Measurements from ENCODE around the gene SEMA6A. TPM values are rescaled to one million over a fixed set of nuclear protein-coding genes. Genes with fewer than 3 reads are reported as not detected.

The SEMA6A gene
- polyA plus RNA-seq, 1 donor (not counting 4 experiments of a cell fraction or from before 2014, with no cell fraction given), result 0.68 TPM

DNA sequence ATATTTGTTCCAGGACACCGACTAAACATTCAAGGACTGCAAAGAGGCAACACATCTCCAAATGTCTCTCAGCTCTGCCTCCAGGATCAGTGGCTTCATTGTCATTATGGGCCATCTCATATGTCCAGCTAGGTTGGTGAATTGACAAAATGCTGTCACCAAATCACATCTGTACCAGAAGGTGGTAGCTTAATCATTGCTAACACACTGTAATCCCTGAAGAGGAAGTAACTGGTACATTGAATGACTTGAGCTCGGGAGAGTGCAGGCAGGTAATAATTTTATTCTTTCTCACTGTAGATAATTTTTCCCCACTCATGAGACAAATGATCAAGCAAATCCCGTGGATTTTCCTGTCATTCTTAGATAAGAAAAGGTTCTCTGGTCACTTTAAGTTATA lies 169.8 kb downstream of the SEMA6A start:
- TF ChIP-seq EZH2 (IDR thresholded peaks at IDR 0.05; ENCODE audit: low read length) (no peak), CTCF (optimal IDR thresholded peaks at IDR 0.05 in 1 of 3, IDR thresholded peaks at IDR 0.05 in 1 of 3, conservative IDR thresholded peaks at IDR 0.05 in 1 of 3; ENCODE audit: extremely low read depth in 1 of 3, insufficient read depth in 2 of 3, low read length in 3 of 3) (no peak)
- no peaks in the 10 kb centered on the region for H4K20me1 ChIP-seq (ENCODE audit: control insufficient read depth, extremely low read depth, insufficient read depth, low read length)
- FAIRE-seq, result no peak
- dilution Hi-C loops (cut with MboI; ENCODE audit: extremely low pct_ligation_motif_present, low sequenced_read_pairs), result no loop called here
- H3K9me1 ChIP-seq (ENCODE audit: control insufficient read depth, extremely low read depth, insufficient read depth, low read length), result no peaks in the 10 kb centered on the region
- H3K27me3 ChIP-seq (ENCODE audit: control insufficient read depth, extremely low read depth, insufficient read depth, low read length), result no peaks in the 10 kb centered on the region
- no peaks in the 10 kb centered on the region for H3K36me3 ChIP-seq (ENCODE audit: control insufficient read depth in 2 of 2, extremely low read depth in 1 of 2, insufficient read depth in 2 of 2, low read length in 2 of 2)
- no peaks in the 10 kb centered on the region for H3K79me2 ChIP-seq (ENCODE audit: control insufficient read depth, insufficient read depth, low read length)
- no peak overlapping the region for H3K27ac ChIP-seq (ENCODE audit: control insufficient read depth, insufficient read depth, low read length)
- H3K9me3 ChIP-seq (ENCODE audit: control insufficient read depth, low read depth, low read length), result no peaks in the 10 kb centered on the region
- no peak overlapping the region for H3K4me2 ChIP-seq (ENCODE audit: control insufficient read depth, extremely low read depth, insufficient read depth, low read depth, low read length)
- no peaks in the 10 kb centered on the region for H3K4me1 ChIP-seq (ENCODE audit: control insufficient read depth, extremely low read depth, insufficient read depth, low read length)
- no peak for DNase-seq (ENCODE audit: low read depth, low spot score)
- no peak overlapping the region for H3K4me3 ChIP-seq (ENCODE audit: control insufficient read depth in 2 of 3, extremely low read depth in 1 of 3, insufficient read depth in 2 of 3, low read depth in 1 of 3, low read length in 3 of 3)
- H2AFZ ChIP-seq (ENCODE audit: control insufficient read depth, low read length), result no peak overlapping the region
- H3K9ac ChIP-seq (ENCODE audit: control insufficient read depth, extremely low read depth, insufficient read depth, low read length), result no peak overlapping the region

DNA sequence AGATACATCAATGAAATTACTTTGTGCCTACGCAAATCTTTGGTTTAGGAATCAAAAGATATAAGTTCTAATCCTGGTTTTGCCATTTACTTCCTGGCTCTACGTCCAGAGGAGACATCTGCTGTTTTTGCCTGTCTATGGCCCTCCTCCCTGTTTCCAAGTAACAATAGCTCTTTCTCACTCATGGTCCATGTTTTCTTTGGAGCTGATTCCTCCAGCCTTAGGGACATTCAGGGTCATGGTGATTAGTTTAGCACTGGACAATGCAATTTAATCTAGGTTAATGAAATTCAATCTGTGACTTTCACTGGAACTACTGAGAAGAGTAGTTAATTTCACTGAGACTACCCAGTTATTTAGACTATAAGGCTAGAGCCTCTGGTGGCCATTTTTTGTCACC lies 170.6 kb downstream of the SEMA6A start:
- H3K36me3 ChIP-seq (ENCODE audit: control insufficient read depth in 2 of 2, extremely low read depth in 1 of 2, insufficient read depth in 2 of 2, low read length in 2 of 2), result no peaks in the 10 kb centered on the region
- no peak for FAIRE-seq
- dilution Hi-C loops (cut with MboI; ENCODE audit: extremely low pct_ligation_motif_present, low sequenced_read_pairs), result no loop called here

More for the DNA sequence above, 170.6 kb downstream of the SEMA6A start:
- Histone ChIP-seq H3K4me3 (ENCODE audit: control insufficient read depth in 2 of 3, extremely low read depth in 1 of 3, insufficient read depth in 2 of 3, low read depth in 1 of 3, low read length in 3 of 3) (no peak overlapping the region), H3K4me1 (ENCODE audit: control insufficient read depth, extremely low read depth, insufficient read depth, low read length) (no peaks in the 10 kb centered on the region), H3K9me3 (ENCODE audit: control insufficient read depth, low read depth, low read length) (no peaks in the 10 kb centered on the region), H3K9ac (ENCODE audit: control insufficient read depth, extremely low read depth, insufficient read depth, low read length) (no peak overlapping the region), H3K4me2 (ENCODE audit: control insufficient read depth, extremely low read depth, insufficient read depth, low read depth, low read length) (no peak overlapping the region), H3K79me2 (ENCODE audit: control insufficient read depth, insufficient read depth, low read length) (no peaks in the 10 kb centered on the region), H3K27ac (ENCODE audit: control insufficient read depth, insufficient read depth, low read length) (no peak overlapping the region), H4K20me1 (ENCODE audit: control insufficient read depth, extremely low read depth, insufficient read depth, low read length) (no peaks in the 10 kb centered on the region), H3K9me1 (ENCODE audit: control insufficient read depth, extremely low read depth, insufficient read depth, low read length) (no peaks in the 10 kb centered on the region), H3K27me3 (ENCODE audit: control insufficient read depth, extremely low read depth, insufficient read depth, low read length) (no peaks in the 10 kb centered on the region), H2AFZ (ENCODE audit: control insufficient read depth, low read length) (no peak overlapping the region)
- DNase-seq (ENCODE audit: low read depth, low spot score), result no peak
- no peak for TF ChIP-seq EZH2 (IDR thresholded peaks at IDR 0.05; ENCODE audit: low read length)
- TF ChIP-seq CTCF (optimal IDR thresholded peaks at IDR 0.05 in 1 of 3, IDR thresholded peaks at IDR 0.05 in 1 of 3, conservative IDR thresholded peaks at IDR 0.05 in 1 of 3; ENCODE audit: extremely low read depth in 1 of 3, insufficient read depth in 2 of 3, low read length in 3 of 3), result no peak
